ENCODE results near the gene MOSPD3. TPM values are rescaled to one million over a fixed set of nuclear protein-coding genes. Genes with fewer than 3 reads are reported as not detected.

Gene MOSPD3
- polyA plus RNA-seq, 1 donor (not counting 4 experiments of a cell fraction or from before 2014, with no cell fraction given): 5.5 TPM

- FAIRE-seq (no peak), DNase-seq (ENCODE audit: low read depth, low spot score) (no peak)
- dilution Hi-C loops (cut with MboI; ENCODE audit: extremely low pct_ligation_motif_present, low sequenced_read_pairs): no loop called here
- Histone ChIP-seq H4K20me1 (ENCODE audit: control insufficient read depth, extremely low read depth, insufficient read depth, low read length) (no peaks in the 10 kb centered on the region), H3K9ac (ENCODE audit: control insufficient read depth, extremely low read depth, insufficient read depth, low read length) (no peak overlapping the region), H3K9me1 (ENCODE audit: control insufficient read depth, extremely low read depth, insufficient read depth, low read length) (no peaks in the 10 kb centered on the region), H3K4me3 (ENCODE audit: control insufficient read depth in 2 of 3, extremely low read depth in 1 of 3, insufficient read depth in 2 of 3, low read depth in 1 of 3, low read length in 3 of 3) (no peak overlapping the region), H3K36me3 (ENCODE audit: control insufficient read depth in 2 of 2, extremely low read depth in 1 of 2, insufficient read depth in 2 of 2, low read length in 2 of 2) (no peaks in the 10 kb centered on the region), H3K4me2 (ENCODE audit: control insufficient read depth, extremely low read depth, insufficient read depth, low read depth, low read length) (no peak overlapping the region), H3K27ac (ENCODE audit: control insufficient read depth, insufficient read depth, low read length) (no peak overlapping the region), H3K27me3 (ENCODE audit: control insufficient read depth, extremely low read depth, insufficient read depth, low read length) (peaks cover 17% of the 10 kb centered on the region), H3K9me3 (ENCODE audit: control insufficient read depth, low read depth, low read length) (no peaks in the 10 kb centered on the region), H2AFZ (ENCODE audit: control insufficient read depth, low read length) (no peak overlapping the region), H3K4me1 (ENCODE audit: control insufficient read depth, extremely low read depth, insufficient read depth, low read length) (peaks cover 3% of the 10 kb centered on the region), H3K79me2 (ENCODE audit: control insufficient read depth, insufficient read depth, low read length) (no peaks in the 10 kb centered on the region)
- TF ChIP-seq EZH2 (IDR thresholded peaks at IDR 0.05; ENCODE audit: low read length) (no peak), CTCF (optimal IDR thresholded peaks at IDR 0.05 in 1 of 3, IDR thresholded peaks at IDR 0.05 in 1 of 3, conservative IDR thresholded peaks at IDR 0.05 in 1 of 3; ENCODE audit: extremely low read depth in 1 of 3, insufficient read depth in 2 of 3, low read length in 3 of 3) (no peak)
Measured at GRCh38 chr7:100566018-100566531, 46.3 kb upstream of the MOSPD3 start.

- H3K4me3 ChIP-seq (ENCODE audit: control insufficient read depth in 2 of 3, extremely low read depth in 1 of 3, insufficient read depth in 2 of 3, low read depth in 1 of 3, low read length in 3 of 3): no peak overlapping the region
- FAIRE-seq (no peak), DNase-seq (ENCODE audit: low read depth, low spot score) (no peak)
- H2AFZ ChIP-seq (ENCODE audit: control insufficient read depth, low read length): no peak overlapping the region
- no peak overlapping the region for H3K9ac ChIP-seq (ENCODE audit: control insufficient read depth, extremely low read depth, insufficient read depth, low read length)
- no peaks in the 10 kb centered on the region for H3K79me2 ChIP-seq (ENCODE audit: control insufficient read depth, insufficient read depth, low read length)
- no peaks in the 10 kb centered on the region for H3K9me1 ChIP-seq (ENCODE audit: control insufficient read depth, extremely low read depth, insufficient read depth, low read length)
- peaks cover 23% of the 10 kb centered on the region for H3K27me3 ChIP-seq (ENCODE audit: control insufficient read depth, extremely low read depth, insufficient read depth, low read length)
- H4K20me1 ChIP-seq (ENCODE audit: control insufficient read depth, extremely low read depth, insufficient read depth, low read length): no peaks in the 10 kb centered on the region
- no peaks in the 10 kb centered on the region for H3K36me3 ChIP-seq (ENCODE audit: control insufficient read depth in 2 of 2, extremely low read depth in 1 of 2, insufficient read depth in 2 of 2, low read length in 2 of 2)
- no peaks in the 10 kb centered on the region for H3K9me3 ChIP-seq (ENCODE audit: control insufficient read depth, low read depth, low read length)
- no peak overlapping the region for H3K4me2 ChIP-seq (ENCODE audit: control insufficient read depth, extremely low read depth, insufficient read depth, low read depth, low read length)
- H3K4me1 ChIP-seq (ENCODE audit: control insufficient read depth, extremely low read depth, insufficient read depth, low read length): peaks cover 3% of the 10 kb centered on the region
- dilution Hi-C loops (cut with MboI; ENCODE audit: extremely low pct_ligation_motif_present, low sequenced_read_pairs): no loop called here
- TF ChIP-seq EZH2 (IDR thresholded peaks at IDR 0.05; ENCODE audit: low read length): no peak
- H3K27ac ChIP-seq (ENCODE audit: control insufficient read depth, insufficient read depth, low read length): no peak overlapping the region
Measured at GRCh38 chr7:100567031-100567730, 45.2 kb upstream of the MOSPD3 start.
